ENCODE results near the gene FGD5.

Gene FGD5

GRCh38 chr3:14872706-14873105 is 53.9 kb downstream of the FGD5 start:
- no peak for TF ChIP-seq FOXP2 (optimal IDR thresholded peaks at IDR 0.05; ENCODE audit: borderline replicate concordance, extremely low read depth, extremely low read length, insufficient read depth)
- no peak for TF ChIP-seq POLR2AphosphoS5 (IDR thresholded peaks at IDR 0.05; ENCODE audit: low read depth, low read length)
- TF ChIP-seq SIN3A (IDR thresholded peaks at IDR 0.05; ENCODE audit: borderline replicate concordance, insufficient read depth, low read length) = no peak
- no peak for TF ChIP-seq REST (IDR thresholded peaks at IDR 0.05; ENCODE audit: insufficient read depth in 1 of 2, low read depth in 2 of 2, low read length in 2 of 2)
- TF ChIP-seq TAF1 (IDR thresholded peaks at IDR 0.05; ENCODE audit: borderline replicate concordance, insufficient read depth, low read length) = no peak

GRCh38 chr3:14874784-14875183 is 56.0 kb downstream of the FGD5 start:
- TF ChIP-seq POLR2AphosphoS5 (IDR thresholded peaks at IDR 0.05; ENCODE audit: low read depth, low read length) (no peak), SIN3A (IDR thresholded peaks at IDR 0.05; ENCODE audit: borderline replicate concordance, insufficient read depth, low read length) (no peak), FOXP2 (optimal IDR thresholded peaks at IDR 0.05; ENCODE audit: borderline replicate concordance, extremely low read depth, extremely low read length, insufficient read depth) (no peak), REST (IDR thresholded peaks at IDR 0.05; ENCODE audit: insufficient read depth in 1 of 2, low read depth in 2 of 2, low read length in 2 of 2) (no peak), TAF1 (IDR thresholded peaks at IDR 0.05; ENCODE audit: borderline replicate concordance, insufficient read depth, low read length) (no peak)

GRCh38 chr3:14875411-14876175 is 56.8 kb downstream of the FGD5 start:
- no peak for TF ChIP-seq SIN3A (IDR thresholded peaks at IDR 0.05; ENCODE audit: borderline replicate concordance, insufficient read depth, low read length)
- TF ChIP-seq TAF1 (IDR thresholded peaks at IDR 0.05; ENCODE audit: borderline replicate concordance, insufficient read depth, low read length) = no peak
- TF ChIP-seq FOXP2 (optimal IDR thresholded peaks at IDR 0.05; ENCODE audit: borderline replicate concordance, extremely low read depth, extremely low read length, insufficient read depth) = no peak
- TF ChIP-seq REST (IDR thresholded peaks at IDR 0.05; ENCODE audit: insufficient read depth in 1 of 2, low read depth in 2 of 2, low read length in 2 of 2) = no peak
- no peak for TF ChIP-seq POLR2AphosphoS5 (IDR thresholded peaks at IDR 0.05; ENCODE audit: low read depth, low read length)

GRCh38 chr3:14876921-14877333 is 58.2 kb downstream of the FGD5 start:
- no peak for TF ChIP-seq FOXP2 (optimal IDR thresholded peaks at IDR 0.05; ENCODE audit: borderline replicate concordance, extremely low read depth, extremely low read length, insufficient read depth)
- TF ChIP-seq REST (IDR thresholded peaks at IDR 0.05; ENCODE audit: insufficient read depth in 1 of 2, low read depth in 2 of 2, low read length in 2 of 2) = no peak
- no peak for TF ChIP-seq POLR2AphosphoS5 (IDR thresholded peaks at IDR 0.05; ENCODE audit: low read depth, low read length)
- TF ChIP-seq SIN3A (IDR thresholded peaks at IDR 0.05; ENCODE audit: borderline replicate concordance, insufficient read depth, low read length) = no peak
- no peak for TF ChIP-seq TAF1 (IDR thresholded peaks at IDR 0.05; ENCODE audit: borderline replicate concordance, insufficient read depth, low read length)

Measured in PFSK-1 (cell line).